LoVo (cell line): ENCODE measurements around the gene SH3TC1.

Experiments used
- DNase-seq: peaks from one replicate; pipeline ENCODE4 v3.0.0-alpha.2; 2016; ENCODE audit warnings: low spot score

SH3TC1 gene

GRCh38 chr4:8244001-8244757 is 45.1 kb downstream of the SH3TC1 start:
- no peak for DNase-seq

GRCh38 chr4:8244931-8245460 is 45.9 kb downstream of the SH3TC1 start:
- no peak for DNase-seq

GRCh38 chr4:8245884-8246833 is 47.1 kb downstream of the SH3TC1 start:
- no peak for DNase-seq

- no peak for DNase-seq
Observed at GRCh38 chr4:8247047-8247930, 48.2 kb downstream of the SH3TC1 start.

- no peak for DNase-seq
Observed at GRCh38 chr4:8248091-8248490, 49.0 kb downstream of the SH3TC1 start.

GRCh38 chr4:8250227-8250626 is 51.1 kb downstream of the SH3TC1 start:
- DNase-seq = no peak

- no peak for DNase-seq
Observed at GRCh38 chr4:8250637-8251036, 51.5 kb downstream of the SH3TC1 start.

GRCh38 chr4:8251110-8251883 is 52.2 kb downstream of the SH3TC1 start:
- no peak for DNase-seq

- DNase-seq = no peak
Observed at GRCh38 chr4:8252301-8253173, 53.4 kb downstream of the SH3TC1 start.

- DNase-seq = no peak
Observed at GRCh38 chr4:8254076-8254475, 55.0 kb downstream of the SH3TC1 start.

GRCh38 chr4:8255698-8256441 is 56.8 kb downstream of the SH3TC1 start:
- DNase-seq = peak; percentile 8

- DNase-seq = no peak
Observed at GRCh38 chr4:8257854-8258253, 58.8 kb downstream of the SH3TC1 start.

GRCh38 chr4:8258552-8259212 is 59.6 kb downstream of the SH3TC1 start:
- DNase-seq = no peak

- DNase-seq = no peak
Observed at GRCh38 chr4:8259743-8260430, 60.8 kb downstream of the SH3TC1 start.

- no peak for DNase-seq
Observed at GRCh38 chr4:8260656-8261111, 61.6 kb downstream of the SH3TC1 start.

GRCh38 chr4:8261851-8262535 is 62.9 kb downstream of the SH3TC1 start:
- DNase-seq = no peak

GRCh38 chr4:8262637-8263322 is 63.7 kb downstream of the SH3TC1 start:
- no peak for DNase-seq
